Adrenal gland (tissue), 5 donors: ENCODE data around the gene UCHL1.
A peak's percentile ranks its signal among the peaks of the same experiment; 100 is the strongest.

Experiments
- POLR2A ChIP-seq, 2 donors: fragments of 450-650 bp; IDR thresholded peaks; one replicate each; pipeline ENCODE4 v1.6.1; 2017; ENCODE audit warnings: antibody characterized with exemption in 2 of 2, mild to moderate bottlenecking in 2 of 2, moderate library complexity in 1 of 2
- TF ChIP-seq, protein P1 (sequence below), 6 experiments: fragments of 450-650 bp in 4 of 6; fragments of 200-600 bp in 2 of 6; sonication (generic) in 1 of 6; IDR thresholded peaks; 1 replicate in 5 of 6; 2 replicates in 1 of 6; pipeline versions ENCODE4 v1.5.1 to v1.8.0; 2016 to 2021; ENCODE audit warnings: antibody characterized with exemption in 6 of 6, mild to moderate bottlenecking in 2 of 6, moderate library complexity in 1 of 6
- donor health status: DM: no; HTN: no; CAD: no.

DNA sequence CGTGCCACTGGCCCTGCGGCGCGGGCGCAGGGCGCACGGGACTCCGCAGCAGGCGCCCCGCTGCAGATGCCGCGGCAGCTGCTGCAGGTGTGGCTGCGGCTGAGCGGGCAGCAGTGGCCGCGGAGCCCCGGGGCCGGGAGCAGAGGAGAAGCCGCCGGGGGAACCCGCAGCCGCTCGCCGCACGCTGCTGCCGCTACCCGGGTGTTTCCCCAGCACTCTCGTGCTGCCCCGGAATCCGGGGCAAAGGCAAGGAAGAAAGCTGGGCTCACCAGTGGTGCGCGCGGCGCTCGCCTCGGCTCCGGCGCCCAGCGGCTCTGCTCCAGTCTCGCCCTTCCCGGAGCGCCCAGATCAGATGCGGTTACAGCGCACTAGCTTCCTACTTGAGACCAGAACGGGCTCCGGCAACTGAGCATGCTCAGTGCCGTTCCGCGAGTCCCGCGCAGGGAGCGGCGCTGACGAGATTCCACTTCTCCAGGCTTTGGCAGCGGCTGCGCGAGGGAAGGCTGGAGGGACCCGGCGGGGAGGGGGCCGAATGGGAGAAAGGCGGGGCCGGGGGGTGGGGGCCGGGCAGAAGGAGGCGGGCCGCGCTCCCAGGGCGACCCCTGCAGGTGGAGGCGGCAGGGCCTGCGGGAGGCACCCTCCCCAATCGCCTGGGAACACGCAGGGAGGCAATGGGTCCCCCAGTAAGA, 42.4 kb upstream of the UCHL1 start, which contains the start of gene APBB2:
- TF ChIP-seq, protein P1, sequence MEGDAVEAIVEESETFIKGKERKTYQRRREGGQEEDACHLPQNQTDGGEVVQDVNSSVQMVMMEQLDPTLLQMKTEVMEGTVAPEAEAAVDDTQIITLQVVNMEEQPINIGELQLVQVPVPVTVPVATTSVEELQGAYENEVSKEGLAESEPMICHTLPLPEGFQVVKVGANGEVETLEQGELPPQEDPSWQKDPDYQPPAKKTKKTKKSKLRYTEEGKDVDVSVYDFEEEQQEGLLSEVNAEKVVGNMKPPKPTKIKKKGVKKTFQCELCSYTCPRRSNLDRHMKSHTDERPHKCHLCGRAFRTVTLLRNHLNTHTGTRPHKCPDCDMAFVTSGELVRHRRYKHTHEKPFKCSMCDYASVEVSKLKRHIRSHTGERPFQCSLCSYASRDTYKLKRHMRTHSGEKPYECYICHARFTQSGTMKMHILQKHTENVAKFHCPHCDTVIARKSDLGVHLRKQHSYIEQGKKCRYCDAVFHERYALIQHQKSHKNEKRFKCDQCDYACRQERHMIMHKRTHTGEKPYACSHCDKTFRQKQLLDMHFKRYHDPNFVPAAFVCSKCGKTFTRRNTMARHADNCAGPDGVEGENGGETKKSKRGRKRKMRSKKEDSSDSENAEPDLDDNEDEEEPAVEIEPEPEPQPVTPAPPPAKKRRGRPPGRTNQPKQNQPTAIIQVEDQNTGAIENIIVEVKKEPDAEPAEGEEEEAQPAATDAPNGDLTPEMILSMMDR (IDR thresholded peaks at IDR 0.05), result peak; percentile 49 to 83 (median 62)
- peak; percentile 82 to 95 for TF ChIP-seq POLR2A (IDR thresholded peaks at IDR 0.05)
